ENCODE results near the gene GNPAT. TPM values are rescaled to one million over a fixed set of nuclear protein-coding genes. Genes with fewer than 3 reads are reported as not detected.

GNPAT gene
- total and polyA plus RNA-seq, 2 of the 4 experiments (the other 2 are of a cell fraction) = 17.2 to 36.0 TPM

DNA sequence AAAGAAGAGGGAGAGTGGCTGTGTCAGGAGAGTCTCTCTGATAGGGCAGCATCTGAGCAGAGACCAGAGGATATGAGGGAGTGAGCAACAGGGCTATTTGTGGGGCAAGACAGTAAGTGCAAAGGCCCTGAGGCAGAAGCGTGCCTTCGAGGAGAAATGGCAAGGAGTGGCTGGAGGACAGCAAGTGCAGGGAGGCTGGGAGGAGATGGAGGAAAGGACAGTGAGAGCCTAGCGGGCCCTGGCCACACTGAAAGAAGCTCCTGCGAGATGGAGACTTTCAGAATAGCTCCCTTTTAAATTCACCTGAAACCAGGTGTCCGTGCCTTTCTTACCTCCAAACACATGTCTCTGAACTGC, 71.4 kb downstream of the GNPAT start:
- ChIA-PET POLR2A (ENCODE audit: unreplicated experiment) (no interaction called here), CTCF (no interaction called here)
- Histone ChIP-seq H4K91ac (ENCODE audit: insufficient read depth, low read depth, low read length) (no peak overlapping the region), H3K23ac (ENCODE audit: low read depth, low read length) (no peak overlapping the region), H3K56ac (ENCODE audit: extremely low read depth, insufficient read depth, low read length) (no peak overlapping the region), H3K4me3 (ENCODE audit: insufficient read depth, low read depth, low read length) (no peak overlapping the region), H2BK5ac (ENCODE audit: low read depth, low read length, poor library complexity, severe bottlenecking) (no peak overlapping the region), H3K79me1 (ENCODE audit: low read depth in 1 of 2, low read length in 2 of 2) (no peaks in the 10 kb centered on the region), H2AK9ac (replicated peaks; ENCODE audit: low read depth, low read length, poor library complexity) (no peak overlapping the region), H2BK120ac (ENCODE audit: low read depth, low read length) (no peak overlapping the region), H3K4me2 (ENCODE audit: low read depth, low read length) (no peak overlapping the region), H3K9me1 (ENCODE audit: insufficient read depth, low read length) (no peaks in the 10 kb centered on the region), H3K14ac (replicated peaks; ENCODE audit: low read depth, low read length) (no peak overlapping the region), H3K9ac (ENCODE audit: low read depth, low read length) (no peak overlapping the region), H2BK20ac (ENCODE audit: low read depth, low read length) (no peak overlapping the region), H2AFZ (replicated peaks; ENCODE audit: low read length, poor library complexity) (no peak overlapping the region), H4K5ac (ENCODE audit: low read depth, low read length) (no peak overlapping the region), H2BK15ac (ENCODE audit: low read depth, low read length) (no peak overlapping the region), H3K9me3 (ENCODE audit: control insufficient read depth, insufficient read depth, low read length) (no peaks in the 10 kb centered on the region), H2AK5ac (ENCODE audit: low read depth, low read length) (no peak overlapping the region), H4K8ac (ENCODE audit: low read depth in 2 of 2, low read length in 2 of 2) (no peak overlapping the region), H4K20me1 (ENCODE audit: insufficient read depth, low read length) (no peaks in the 10 kb centered on the region), H3K4me1 (ENCODE audit: control insufficient read depth, insufficient read depth, low read length) (no peaks in the 10 kb centered on the region), H3K36me3 (ENCODE audit: control insufficient read depth, insufficient read depth, low read length) (no peaks in the 10 kb centered on the region), H3K27me3 (ENCODE audit: control insufficient read depth, insufficient read depth, low read length) (no peaks in the 10 kb centered on the region), H3K27ac (ENCODE audit: insufficient read depth, low read length) (no peak overlapping the region), H3K18ac (ENCODE audit: low read depth, low read length) (no peak overlapping the region), H3K4ac (ENCODE audit: low read depth, low read length) (no peak overlapping the region)
- WGBS, 2 experiments (ENCODE audit: extremely low coverage in 2 of 2, insufficient read length in 1 of 2) = no CpG with 5 or more reads among the region's 5 CpGs
- no peak for TF ChIP-seq RAD21 (IDR thresholded peaks at IDR 0.05; ENCODE audit: low read length)
- no peak for TF ChIP-seq POLR2A (IDR thresholded peaks at IDR 0.05; ENCODE audit: low read depth, low read length)
- TF ChIP-seq RCOR1 (IDR thresholded peaks at IDR 0.05; ENCODE audit: insufficient replicate concordance, low read length) = no peak
- no peak for TF ChIP-seq RFX5 (IDR thresholded peaks at IDR 0.05; ENCODE audit: low read depth, low read length)
- TF ChIP-seq, protein P1, sequence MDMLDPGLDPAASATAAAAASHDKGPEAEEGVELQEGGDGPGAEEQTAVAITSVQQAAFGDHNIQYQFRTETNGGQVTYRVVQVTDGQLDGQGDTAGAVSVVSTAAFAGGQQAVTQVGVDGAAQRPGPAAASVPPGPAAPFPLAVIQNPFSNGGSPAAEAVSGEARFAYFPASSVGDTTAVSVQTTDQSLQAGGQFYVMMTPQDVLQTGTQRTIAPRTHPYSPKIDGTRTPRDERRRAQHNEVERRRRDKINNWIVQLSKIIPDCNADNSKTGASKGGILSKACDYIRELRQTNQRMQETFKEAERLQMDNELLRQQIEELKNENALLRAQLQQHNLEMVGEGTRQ (IDR thresholded peaks at IDR 0.05; ENCODE audit: low read depth, low read length) = no peak
- TF ChIP-seq MXI1 (IDR thresholded peaks at IDR 0.05; ENCODE audit: borderline replicate concordance, low read depth, low read length) = no peak
- TF ChIP-seq, protein P2, sequence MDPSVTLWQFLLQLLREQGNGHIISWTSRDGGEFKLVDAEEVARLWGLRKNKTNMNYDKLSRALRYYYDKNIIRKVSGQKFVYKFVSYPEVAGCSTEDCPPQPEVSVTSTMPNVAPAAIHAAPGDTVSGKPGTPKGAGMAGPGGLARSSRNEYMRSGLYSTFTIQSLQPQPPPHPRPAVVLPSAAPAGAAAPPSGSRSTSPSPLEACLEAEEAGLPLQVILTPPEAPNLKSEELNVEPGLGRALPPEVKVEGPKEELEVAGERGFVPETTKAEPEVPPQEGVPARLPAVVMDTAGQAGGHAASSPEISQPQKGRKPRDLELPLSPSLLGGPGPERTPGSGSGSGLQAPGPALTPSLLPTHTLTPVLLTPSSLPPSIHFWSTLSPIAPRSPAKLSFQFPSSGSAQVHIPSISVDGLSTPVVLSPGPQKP (IDR thresholded peaks at IDR 0.05; ENCODE audit: borderline replicate concordance, low read depth, low read length) = no peak
- TF ChIP-seq NFE2L2 (IDR thresholded peaks at IDR 0.05; ENCODE audit: low read depth, low read length) = no peak
- no peak for TF ChIP-seq FOS (IDR thresholded peaks at IDR 0.05; ENCODE audit: low read depth, low read length)
- no peak for TF ChIP-seq CEBPB (IDR thresholded peaks at IDR 0.05; ENCODE audit: low read depth, low read length)
- no peak for TF ChIP-seq MAFK (IDR thresholded peaks at IDR 0.05; ENCODE audit: low read depth, low read length)
- TF ChIP-seq BHLHE40 (IDR thresholded peaks at IDR 0.05; ENCODE audit: low read depth, low read length) = no peak
- TF ChIP-seq CHD1 (IDR thresholded peaks at IDR 0.05; ENCODE audit: low read depth, low read length) = no peak
- no peak for TF ChIP-seq SMC3 (IDR thresholded peaks at IDR 0.05; ENCODE audit: low read depth, low read length)
- TF ChIP-seq MAZ (IDR thresholded peaks at IDR 0.05; ENCODE audit: borderline replicate concordance, low read depth, low read length) = no peak
- no peak for TF ChIP-seq CTCF (conservative IDR thresholded peaks at IDR 0.05; ENCODE audit: low read depth, low read length)
- ATAC-seq (ENCODE audit: low read depth) (no peak), DNase-seq (no peak)
- in situ Hi-C loops (cut with MboI; ENCODE audit: low sequenced_read_pairs) = no loop called here
- dilution Hi-C loops (cut with HindIII; ENCODE audit: low sequenced_read_pairs, unreplicated experiment) = no loop called here
- BruUV-seq (replicated peaks) = no TSS peak
- intact Hi-C loops (cut with micrococcal nuclease) = no loop called here
